ENCODE results near the gene PIGM.

The PIGM gene

GRCh38 chr1:160022330-160023310 is 9.2 kb downstream of the PIGM start:
- no peak for DNase-seq (ENCODE audit: low spot score)

- DNase-seq (ENCODE audit: low spot score): no peak
Observed at GRCh38 chr1:160021376-160022074, 10.3 kb downstream of the PIGM start.

- DNase-seq (ENCODE audit: low spot score): no peak
Observed at GRCh38 chr1:160020196-160020595, 11.6 kb downstream of the PIGM start.

GRCh38 chr1:160018900-160019299 is 12.9 kb downstream of the PIGM start:
- DNase-seq (ENCODE audit: low spot score): no peak

GRCh38 chr1:160018347-160018746 is 13.4 kb downstream of the PIGM start:
- DNase-seq (ENCODE audit: low spot score): no peak

GRCh38 chr1:160017592-160017991 is 14.2 kb downstream of the PIGM start:
- no peak for DNase-seq (ENCODE audit: low spot score)

- DNase-seq (ENCODE audit: low spot score): no peak
Observed at GRCh38 chr1:160011781-160012180, 20.0 kb downstream of the PIGM start.

GRCh38 chr1:160009801-160010200 is 22.0 kb downstream of the PIGM start:
- DNase-seq (ENCODE audit: low spot score): peak; percentile 39

- DNase-seq (ENCODE audit: low spot score): no peak
Observed at GRCh38 chr1:160009081-160009480, 22.7 kb downstream of the PIGM start.

GRCh38 chr1:160007577-160008200 is 24.1 kb downstream of the PIGM start:
- peak; percentile 43 for DNase-seq (ENCODE audit: low spot score)

- peak; percentile 78 for DNase-seq (ENCODE audit: low spot score)
Observed at GRCh38 chr1:160006312-160006940, 25.4 kb downstream of the PIGM start.

- no peak for DNase-seq (ENCODE audit: low spot score)
Observed at GRCh38 chr1:160005070-160005469, 26.7 kb downstream of the PIGM start.

GRCh38 chr1:160004425-160004824 is 27.4 kb downstream of the PIGM start:
- DNase-seq (ENCODE audit: low spot score): no peak

- no peak for DNase-seq (ENCODE audit: low spot score)
Observed at GRCh38 chr1:160004001-160004400, 27.8 kb downstream of the PIGM start.

- no peak for DNase-seq (ENCODE audit: low spot score)
Observed at GRCh38 chr1:160001440-160001839, 30.4 kb downstream of the PIGM start.

- DNase-seq (ENCODE audit: low spot score): no peak
Observed at GRCh38 chr1:159999204-159999603, 32.6 kb downstream of the PIGM start.

GRCh38 chr1:159996653-159997052 is 35.1 kb downstream of the PIGM start:
- DNase-seq (ENCODE audit: low spot score): no peak

- DNase-seq (ENCODE audit: low spot score): no peak
Observed at GRCh38 chr1:159994896-159995295, 36.9 kb downstream of the PIGM start.

GRCh38 chr1:159993911-159994310 is 37.9 kb downstream of the PIGM start:
- no peak for DNase-seq (ENCODE audit: low spot score)

GRCh38 chr1:159992161-159992560 is 39.6 kb downstream of the PIGM start:
- DNase-seq (ENCODE audit: low spot score): no peak

- DNase-seq (ENCODE audit: low spot score): no peak
Observed at GRCh38 chr1:159991513-159991912, 40.3 kb downstream of the PIGM start.

GRCh38 chr1:159990005-159990404 is 41.8 kb downstream of the PIGM start:
- DNase-seq (ENCODE audit: low spot score): no peak
